ENCODE results near the gene RAPGEF6. TPM values are rescaled to one million over a fixed set of nuclear protein-coding genes. Genes with fewer than 3 reads are reported as not detected.

Gene RAPGEF6
- total and polyA plus RNA-seq, 2 experiments from 2014 or later = 9.5 to 20.3 TPM

DNA sequence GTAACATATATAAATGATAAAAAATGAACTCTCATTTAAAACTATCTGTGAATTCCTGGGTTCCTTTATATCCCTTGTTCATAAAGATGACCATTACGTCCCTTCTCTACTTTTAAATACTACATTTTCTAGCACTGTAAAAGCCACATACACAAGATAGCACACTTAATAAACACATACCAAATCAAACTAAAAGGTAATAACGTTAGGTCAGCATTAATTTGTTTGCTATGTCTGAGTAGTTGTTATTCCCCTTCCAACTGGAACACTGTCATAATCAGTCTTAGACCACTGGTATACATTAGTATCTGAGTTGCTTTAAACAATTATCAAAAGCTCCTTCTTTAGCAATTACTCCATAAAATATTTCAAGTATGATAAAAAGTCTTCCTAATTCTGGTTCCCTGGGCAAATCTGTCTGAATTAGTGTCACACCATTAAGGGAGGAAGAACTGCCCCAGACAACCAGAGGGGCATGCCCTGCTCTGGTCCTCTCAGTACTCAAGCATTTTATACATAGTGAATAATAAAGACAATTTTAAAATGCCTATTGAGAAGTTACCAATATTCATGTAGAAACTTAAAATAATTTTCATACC lies 98.1 kb downstream of the RAPGEF6 start:
- peaks cover 5% of the 10 kb centered on the region; the same call in 2 of the 3 replicates for H3K4me1 Mint-ChIP-seq
- no peak overlapping the region for H3K4me2 ChIP-seq
- H3K27me3 ChIP-seq (ENCODE audit: insufficient read depth) = no peaks in the 10 kb centered on the region
- H3K36me3 ChIP-seq (ENCODE audit: insufficient read depth) = no peaks in the 10 kb centered on the region
- H2AFZ ChIP-seq = no peak overlapping the region
- H3K27ac ChIP-seq (ENCODE audit: low read depth) = no peak overlapping the region
- H3K79me2 ChIP-seq (replicated peaks; ENCODE audit: insufficient read depth) = no peaks in the 10 kb centered on the region
- H3K9me3 Mint-ChIP-seq = no peaks in the 10 kb centered on the region
- TF ChIP-seq, protein P1, sequence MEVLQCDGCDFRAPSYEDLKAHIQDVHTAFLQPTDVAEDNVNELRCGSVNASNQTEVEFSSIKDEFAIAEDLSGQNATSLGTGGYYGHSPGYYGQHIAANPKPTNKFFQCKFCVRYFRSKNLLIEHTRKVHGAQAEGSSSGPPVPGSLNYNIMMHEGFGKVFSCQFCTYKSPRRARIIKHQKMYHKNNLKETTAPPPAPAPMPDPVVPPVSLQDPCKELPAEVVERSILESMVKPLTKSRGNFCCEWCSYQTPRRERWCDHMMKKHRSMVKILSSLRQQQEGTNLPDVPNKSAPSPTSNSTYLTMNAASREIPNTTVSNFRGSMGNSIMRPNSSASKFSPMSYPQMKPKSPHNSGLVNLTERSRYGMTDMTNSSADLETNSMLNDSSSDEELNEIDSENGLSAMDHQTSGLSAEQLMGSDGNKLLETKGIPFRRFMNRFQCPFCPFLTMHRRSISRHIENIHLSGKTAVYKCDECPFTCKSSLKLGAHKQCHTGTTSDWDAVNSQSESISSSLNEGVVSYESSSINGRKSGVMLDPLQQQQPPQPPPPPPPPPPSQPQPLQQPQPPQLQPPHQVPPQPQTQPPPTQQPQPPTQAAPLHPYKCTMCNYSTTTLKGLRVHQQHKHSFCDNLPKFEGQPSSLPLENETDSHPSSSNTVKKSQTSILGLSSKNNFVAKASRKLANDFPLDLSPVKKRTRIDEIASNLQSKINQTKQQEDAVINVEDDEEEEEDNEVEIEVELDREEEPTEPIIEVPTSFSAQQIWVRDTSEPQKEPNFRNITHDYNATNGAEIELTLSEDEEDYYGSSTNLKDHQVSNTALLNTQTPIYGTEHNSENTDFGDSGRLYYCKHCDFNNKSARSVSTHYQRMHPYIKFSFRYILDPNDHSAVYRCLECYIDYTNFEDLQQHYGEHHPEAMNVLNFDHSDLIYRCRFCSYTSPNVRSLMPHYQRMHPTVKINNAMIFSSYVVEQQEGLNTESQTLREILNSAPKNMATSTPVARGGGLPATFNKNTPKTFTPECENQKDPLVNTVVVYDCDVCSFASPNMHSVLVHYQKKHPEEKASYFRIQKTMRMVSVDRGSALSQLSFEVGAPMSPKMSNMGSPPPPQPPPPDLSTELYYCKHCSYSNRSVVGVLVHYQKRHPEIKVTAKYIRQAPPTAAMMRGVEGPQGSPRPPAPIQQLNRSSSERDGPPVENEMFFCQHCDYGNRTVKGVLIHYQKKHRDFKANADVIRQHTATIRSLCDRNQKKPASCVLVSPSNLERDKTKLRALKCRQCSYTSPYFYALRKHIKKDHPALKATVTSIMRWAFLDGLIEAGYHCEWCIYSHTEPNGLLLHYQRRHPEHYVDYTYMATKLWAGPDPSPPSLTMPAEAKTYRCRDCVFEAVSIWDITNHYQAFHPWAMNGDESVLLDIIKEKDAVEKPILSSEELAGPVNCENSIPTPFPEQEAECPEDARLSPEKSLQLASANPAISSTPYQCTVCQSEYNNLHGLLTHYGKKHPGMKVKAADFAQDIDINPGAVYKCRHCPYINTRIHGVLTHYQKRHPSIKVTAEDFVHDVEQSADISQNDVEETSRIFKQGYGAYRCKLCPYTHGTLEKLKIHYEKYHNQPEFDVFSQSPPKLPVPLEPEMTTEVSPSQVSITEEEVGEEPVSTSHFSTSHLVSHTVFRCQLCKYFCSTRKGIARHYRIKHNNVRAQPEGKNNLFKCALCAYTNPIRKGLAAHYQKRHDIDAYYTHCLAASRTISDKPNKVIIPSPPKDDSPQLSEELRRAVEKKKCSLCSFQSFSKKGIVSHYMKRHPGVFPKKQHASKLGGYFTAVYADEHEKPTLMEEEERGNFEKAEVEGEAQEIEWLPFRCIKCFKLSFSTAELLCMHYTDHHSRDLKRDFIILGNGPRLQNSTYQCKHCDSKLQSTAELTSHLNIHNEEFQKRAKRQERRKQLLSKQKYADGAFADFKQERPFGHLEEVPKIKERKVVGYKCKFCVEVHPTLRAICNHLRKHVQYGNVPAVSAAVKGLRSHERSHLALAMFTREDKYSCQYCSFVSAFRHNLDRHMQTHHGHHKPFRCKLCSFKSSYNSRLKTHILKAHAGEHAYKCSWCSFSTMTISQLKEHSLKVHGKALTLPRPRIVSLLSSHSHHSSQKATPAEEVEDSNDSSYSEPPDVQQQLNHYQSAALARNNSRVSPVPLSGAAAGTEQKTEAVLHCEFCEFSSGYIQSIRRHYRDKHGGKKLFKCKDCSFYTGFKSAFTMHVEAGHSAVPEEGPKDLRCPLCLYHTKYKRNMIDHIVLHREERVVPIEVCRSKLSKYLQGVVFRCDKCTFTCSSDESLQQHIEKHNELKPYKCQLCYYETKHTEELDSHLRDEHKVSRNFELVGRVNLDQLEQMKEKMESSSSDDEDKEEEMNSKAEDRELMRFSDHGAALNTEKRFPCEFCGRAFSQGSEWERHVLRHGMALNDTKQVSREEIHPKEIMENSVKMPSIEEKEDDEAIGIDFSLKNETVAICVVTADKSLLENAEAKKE (CRISPR knock-in tag; IDR thresholded peaks at IDR 0.05) = no peak
- TF ChIP-seq ZNF114 (CRISPR knock-in tag; IDR thresholded peaks at IDR 0.05) = no peak
- no peak for TF ChIP-seq NANOG (IDR thresholded peaks at IDR 0.05; ENCODE audit: borderline replicate concordance)
- TF ChIP-seq, protein P2, sequence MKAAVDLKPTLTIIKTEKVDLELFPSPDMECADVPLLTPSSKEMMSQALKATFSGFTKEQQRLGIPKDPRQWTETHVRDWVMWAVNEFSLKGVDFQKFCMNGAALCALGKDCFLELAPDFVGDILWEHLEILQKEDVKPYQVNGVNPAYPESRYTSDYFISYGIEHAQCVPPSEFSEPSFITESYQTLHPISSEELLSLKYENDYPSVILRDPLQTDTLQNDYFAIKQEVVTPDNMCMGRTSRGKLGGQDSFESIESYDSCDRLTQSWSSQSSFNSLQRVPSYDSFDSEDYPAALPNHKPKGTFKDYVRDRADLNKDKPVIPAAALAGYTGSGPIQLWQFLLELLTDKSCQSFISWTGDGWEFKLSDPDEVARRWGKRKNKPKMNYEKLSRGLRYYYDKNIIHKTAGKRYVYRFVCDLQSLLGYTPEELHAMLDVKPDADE (IDR thresholded peaks at IDR 0.05) = no peak
- TF ChIP-seq POLR2AphosphoS5 (IDR thresholded peaks at IDR 0.05; ENCODE audit: low read depth) = no peak
- TF ChIP-seq ZNF331 (CRISPR knock-in tag; IDR thresholded peaks at IDR 0.05; ENCODE audit: low read depth) = no peak
- TF ChIP-seq EZH2 (IDR thresholded peaks at IDR 0.05; ENCODE audit: low read depth, unreplicated experiment) = no peak
- TF ChIP-seq CREB1 (CRISPR knock-in tag; IDR thresholded peaks at IDR 0.05; ENCODE audit: low read depth) = no peak
- no peak for TF ChIP-seq EZH2phosphoT487 (IDR thresholded peaks at IDR 0.05; ENCODE audit: unreplicated experiment)
- TF ChIP-seq, protein P3, sequence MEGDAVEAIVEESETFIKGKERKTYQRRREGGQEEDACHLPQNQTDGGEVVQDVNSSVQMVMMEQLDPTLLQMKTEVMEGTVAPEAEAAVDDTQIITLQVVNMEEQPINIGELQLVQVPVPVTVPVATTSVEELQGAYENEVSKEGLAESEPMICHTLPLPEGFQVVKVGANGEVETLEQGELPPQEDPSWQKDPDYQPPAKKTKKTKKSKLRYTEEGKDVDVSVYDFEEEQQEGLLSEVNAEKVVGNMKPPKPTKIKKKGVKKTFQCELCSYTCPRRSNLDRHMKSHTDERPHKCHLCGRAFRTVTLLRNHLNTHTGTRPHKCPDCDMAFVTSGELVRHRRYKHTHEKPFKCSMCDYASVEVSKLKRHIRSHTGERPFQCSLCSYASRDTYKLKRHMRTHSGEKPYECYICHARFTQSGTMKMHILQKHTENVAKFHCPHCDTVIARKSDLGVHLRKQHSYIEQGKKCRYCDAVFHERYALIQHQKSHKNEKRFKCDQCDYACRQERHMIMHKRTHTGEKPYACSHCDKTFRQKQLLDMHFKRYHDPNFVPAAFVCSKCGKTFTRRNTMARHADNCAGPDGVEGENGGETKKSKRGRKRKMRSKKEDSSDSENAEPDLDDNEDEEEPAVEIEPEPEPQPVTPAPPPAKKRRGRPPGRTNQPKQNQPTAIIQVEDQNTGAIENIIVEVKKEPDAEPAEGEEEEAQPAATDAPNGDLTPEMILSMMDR (conservative IDR thresholded peaks at IDR 0.05; ENCODE audit: low read depth in 2 of 2) = no peak
- TF ChIP-seq, protein P4, sequence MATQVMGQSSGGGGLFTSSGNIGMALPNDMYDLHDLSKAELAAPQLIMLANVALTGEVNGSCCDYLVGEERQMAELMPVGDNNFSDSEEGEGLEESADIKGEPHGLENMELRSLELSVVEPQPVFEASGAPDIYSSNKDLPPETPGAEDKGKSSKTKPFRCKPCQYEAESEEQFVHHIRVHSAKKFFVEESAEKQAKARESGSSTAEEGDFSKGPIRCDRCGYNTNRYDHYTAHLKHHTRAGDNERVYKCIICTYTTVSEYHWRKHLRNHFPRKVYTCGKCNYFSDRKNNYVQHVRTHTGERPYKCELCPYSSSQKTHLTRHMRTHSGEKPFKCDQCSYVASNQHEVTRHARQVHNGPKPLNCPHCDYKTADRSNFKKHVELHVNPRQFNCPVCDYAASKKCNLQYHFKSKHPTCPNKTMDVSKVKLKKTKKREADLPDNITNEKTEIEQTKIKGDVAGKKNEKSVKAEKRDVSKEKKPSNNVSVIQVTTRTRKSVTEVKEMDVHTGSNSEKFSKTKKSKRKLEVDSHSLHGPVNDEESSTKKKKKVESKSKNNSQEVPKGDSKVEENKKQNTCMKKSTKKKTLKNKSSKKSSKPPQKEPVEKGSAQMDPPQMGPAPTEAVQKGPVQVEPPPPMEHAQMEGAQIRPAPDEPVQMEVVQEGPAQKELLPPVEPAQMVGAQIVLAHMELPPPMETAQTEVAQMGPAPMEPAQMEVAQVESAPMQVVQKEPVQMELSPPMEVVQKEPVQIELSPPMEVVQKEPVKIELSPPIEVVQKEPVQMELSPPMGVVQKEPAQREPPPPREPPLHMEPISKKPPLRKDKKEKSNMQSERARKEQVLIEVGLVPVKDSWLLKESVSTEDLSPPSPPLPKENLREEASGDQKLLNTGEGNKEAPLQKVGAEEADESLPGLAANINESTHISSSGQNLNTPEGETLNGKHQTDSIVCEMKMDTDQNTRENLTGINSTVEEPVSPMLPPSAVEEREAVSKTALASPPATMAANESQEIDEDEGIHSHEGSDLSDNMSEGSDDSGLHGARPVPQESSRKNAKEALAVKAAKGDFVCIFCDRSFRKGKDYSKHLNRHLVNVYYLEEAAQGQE (IDR thresholded peaks at IDR 0.05; ENCODE audit: unreplicated experiment) = no peak
- TF ChIP-seq JUNB (IDR thresholded peaks at IDR 0.05; ENCODE audit: unreplicated experiment) = no peak
- TF ChIP-seq STAT1 (IDR thresholded peaks at IDR 0.05; ENCODE audit: unreplicated experiment) = no peak
- no peak overlapping the region for H3K4me3 ChIP-seq
- no peaks in the 10 kb centered on the region for H3K36me3 Mint-ChIP-seq (ENCODE audit: low read depth)
- H3K9me2 ChIP-seq (ENCODE audit: insufficient read depth) = no peaks in the 10 kb centered on the region
- H3K4me3 Mint-ChIP-seq = no peak overlapping the region
- H4K20me1 ChIP-seq (replicated peaks; ENCODE audit: insufficient read depth) = peaks cover 7% of the 10 kb centered on the region; the same call in 1 of the 2 replicates
- DNase-seq (ENCODE audit: low spot score) (no peak), ATAC-seq (no peak)
- no peak overlapping the region for H3K27ac Mint-ChIP-seq
- no peaks in the 10 kb centered on the region for H3K27me3 Mint-ChIP-seq (ENCODE audit: insufficient read depth, low read depth, poor library complexity)
- no peaks in the 10 kb centered on the region for H3F3A ChIP-seq (replicated peaks; ENCODE audit: low read depth)
- no peaks in the 10 kb centered on the region for H3K4me1 ChIP-seq (ENCODE audit: insufficient read depth)

Data from GM23338 (cell line).